GM18499 (cell line): ENCODE results near the gene ELP6.
A peak's percentile ranks its signal among the peaks of the same experiment; 100 is the strongest.

Experiments
- ATAC-seq: cut with Tn5 transposase; IDR thresholded peaks from one replicate; pipeline ENCODE4 v1.9.1; 2021; ENCODE audit warnings: moderate number of reproducible peaks; ENCODE audit not compliant: insufficient read depth, unreplicated experiment

Gene ELP6

GRCh38 chr3:47513125-47513929 is at the start of gene ELP6:
Gene ELP6 (minus strand): TSS chr3:47513712. CDS start chr3:47513590, 122 bp downstream.
- peak; percentile 67 for ATAC-seq

- ATAC-seq = no peak
These were observed 42.8 kb upstream of the ELP6 start for GRCh38 chr3:47556351-47556750.

GRCh38 chr3:47554335-47554734 is 40.8 kb upstream of the ELP6 start:
- no peak for ATAC-seq

- no peak for ATAC-seq
These were observed 39.9 kb upstream of the ELP6 start for GRCh38 chr3:47553407-47553806.

- ATAC-seq = no peak
These were observed 29.1 kb upstream of the ELP6 start for GRCh38 chr3:47542471-47543173.

GRCh38 chr3:47541583-47542108 is 28.1 kb upstream of the ELP6 start:
- no peak for ATAC-seq

GRCh38 chr3:47540281-47540680 is 26.8 kb upstream of the ELP6 start:
- no peak for ATAC-seq

- no peak for ATAC-seq
These were observed 23.5 kb upstream of the ELP6 start for GRCh38 chr3:47536967-47537366.

- no peak for ATAC-seq
These were observed 22.8 kb upstream of the ELP6 start for GRCh38 chr3:47536221-47536891.

GRCh38 chr3:47533996-47534454 is 20.5 kb upstream of the ELP6 start:
- ATAC-seq = no peak

- no peak for ATAC-seq
These were observed 20.0 kb upstream of the ELP6 start for GRCh38 chr3:47533481-47533880.

- no peak for ATAC-seq
These were observed 14.6 kb upstream of the ELP6 start for GRCh38 chr3:47527952-47528725.

- no peak for ATAC-seq
These were observed 12.1 kb upstream of the ELP6 start for GRCh38 chr3:47525617-47526016.

- no peak for ATAC-seq
These were observed 10.0 kb upstream of the ELP6 start for GRCh38 chr3:47523310-47524073.

GRCh38 chr3:47522082-47522987 is 8.8 kb upstream of the ELP6 start:
- ATAC-seq = peak; percentile 52

GRCh38 chr3:47520756-47521155 is 7.2 kb upstream of the ELP6 start:
- ATAC-seq = no peak

- ATAC-seq = no peak
These were observed 4.4 kb upstream of the ELP6 start for GRCh38 chr3:47517937-47518336.

- ATAC-seq = no peak
These were observed 2.4 kb upstream of the ELP6 start for GRCh38 chr3:47515864-47516319.
